Muscle of leg (tissue), 11 donors: ENCODE data around the gene KRT40. TPM values are rescaled to one million over a fixed set of nuclear protein-coding genes. Genes with fewer than 3 reads are reported as not detected.

ENCODE experiments used
- DNase-seq: peaks from one replicate; pipeline ENCODE4 v3.0.0; 2013
- H3K27ac ChIP-seq: one replicate; pipeline ENCODE4 v1.5.1; 2013; ENCODE audit warnings: mild to moderate bottlenecking, low read length, control low read depth
- H3K27me3 ChIP-seq: one replicate; pipeline ENCODE4 v1.6.1; 2013; ENCODE audit warnings: low read length; ENCODE audit not compliant: control insufficient read depth, insufficient read depth
- H3K36me3 ChIP-seq: one replicate; pipeline ENCODE4 v1.6.1; 2013; ENCODE audit warnings: low read length; ENCODE audit not compliant: control insufficient read depth, insufficient read depth
- H3K4me1 ChIP-seq: one replicate; pipeline ENCODE4 v1.6.1; 2013; ENCODE audit warnings: low read length; ENCODE audit not compliant: control insufficient read depth, insufficient read depth
- H3K4me3 ChIP-seq: one replicate; pipeline ENCODE4 v1.5.1; 2013; ENCODE audit warnings: low read length, control low read depth
- H3K9me3 ChIP-seq: replicated peaks from 2 replicates; pipeline ENCODE4 v1.6.1; 2013; ENCODE audit warnings: low read depth, low read length; ENCODE audit not compliant: control insufficient read depth
- WGBS: methylation state at CpG from one replicate; pipeline ENCODE4 v1.1.5; 2013; ENCODE audit warnings: missing lambda C conversion rate; ENCODE audit not compliant: insufficient coverage; 5-methylcytosine and 5-hydroxymethylcytosine counted together
- polyA plus RNA-seq, 8 donors: library from polyadenylated mRNA; unstranded; fragments of 120-200 nt; gene quantifications; one replicate each; pipeline versions ENCODE4 v1.2.1 to v1.2.3, GENCODE V29; 2013; ENCODE audit warnings: inconsistent platforms in 1 of 8, low replicate concordance in 1 of 8; ENCODE audit not compliant: insufficient read length in 8 of 8, insufficient read depth in 1 of 8
- total RNA-seq: library from RNA; stranded (reverse); fragments of 120-200 nt; gene quantifications from one replicate; pipeline ENCODE4 v1.2.4, GENCODE V29; 2013

KRT40 gene
- total and polyA plus RNA-seq, 9 donors = 3.7 to 16.2 (median 11.0) TPM

DNA sequence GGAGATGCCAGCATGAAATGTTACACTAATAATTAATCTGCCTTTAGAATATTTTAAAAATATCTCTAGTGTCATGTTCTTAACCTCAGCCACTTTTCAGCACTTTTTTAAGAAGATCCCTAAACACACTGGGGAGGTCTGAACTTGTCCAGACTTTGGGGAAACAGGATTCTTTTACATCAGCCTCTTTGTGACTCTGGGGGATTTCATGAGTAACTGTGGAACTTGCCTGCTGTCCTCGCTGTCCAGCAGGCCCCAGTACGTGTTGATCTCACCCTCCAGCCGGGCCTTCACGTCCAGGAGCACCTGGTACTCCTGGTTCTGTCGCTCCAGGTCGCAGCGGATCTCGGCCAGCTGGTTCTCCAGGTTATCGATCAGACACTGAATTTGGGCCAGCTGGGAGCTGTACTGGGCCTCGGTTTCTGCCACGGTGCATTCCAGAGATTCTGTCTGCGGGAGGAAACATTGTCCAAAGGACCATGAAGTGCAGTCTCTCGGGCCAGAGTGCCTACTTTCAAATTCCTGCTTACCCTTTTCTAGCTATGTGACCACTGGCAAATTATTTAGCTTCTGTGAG is 5.5 kb downstream of the KRT40 start:
- WGBS = 55% methylated on average over 13 of the region's 13 CpGs
- H3K4me3 ChIP-seq = no peak overlapping the region
- H3K27ac ChIP-seq = no peak overlapping the region
- no peaks in the 10 kb centered on the region for H3K36me3 ChIP-seq
- no peaks in the 10 kb centered on the region for H3K9me3 ChIP-seq
- peaks cover 19% of the 10 kb centered on the region for H3K4me1 ChIP-seq
- DNase-seq = peak; percentile 15
- peaks cover 2% of the 10 kb centered on the region for H3K27me3 ChIP-seq

GRCh38 chr17:40975516-40975915 is 8.6 kb downstream of the KRT40 start:
- H3K27me3 ChIP-seq = peaks cover 2% of the 10 kb centered on the region
- peaks cover 14% of the 10 kb centered on the region for H3K4me1 ChIP-seq
- no peaks in the 10 kb centered on the region for H3K9me3 ChIP-seq
- H3K4me3 ChIP-seq = no peak overlapping the region
- no peaks in the 10 kb centered on the region for H3K36me3 ChIP-seq
- H3K27ac ChIP-seq = no peak overlapping the region
- no peak for DNase-seq

- no peak overlapping the region for H3K27ac ChIP-seq
- DNase-seq = no peak
- H3K27me3 ChIP-seq = peaks cover 2% of the 10 kb centered on the region
- no peaks in the 10 kb centered on the region for H3K9me3 ChIP-seq
- peaks cover 6% of the 10 kb centered on the region for H3K4me1 ChIP-seq
- H3K36me3 ChIP-seq = no peaks in the 10 kb centered on the region
- H3K4me3 ChIP-seq = no peak overlapping the region
- 94% methylated on average over 2 of the region's 3 CpGs for WGBS
Measured at GRCh38 chr17:40974366-40974765, 9.8 kb downstream of the KRT40 start.

DNA sequence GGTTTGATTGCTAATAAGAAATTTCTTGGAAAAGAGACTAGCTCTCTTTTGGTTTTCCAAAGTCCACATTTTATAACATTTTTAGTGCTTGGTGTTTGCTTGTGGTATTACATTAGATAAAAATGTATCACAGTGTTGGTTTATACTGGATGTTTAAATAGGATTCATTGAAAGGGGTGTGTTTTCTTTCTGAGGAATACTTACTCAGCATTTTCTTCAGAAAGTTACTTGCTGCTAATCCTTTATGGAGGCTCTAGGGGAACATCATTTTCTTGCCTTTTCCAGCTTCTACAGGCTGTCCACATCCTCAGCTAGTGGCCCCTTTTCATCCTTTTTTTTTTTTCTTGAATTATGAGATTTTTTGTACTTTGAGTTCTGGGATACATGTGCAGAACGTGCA is 16.5 kb downstream of the KRT40 start:
- Histone ChIP-seq H3K9me3 (no peaks in the 10 kb centered on the region), H3K36me3 (no peaks in the 10 kb centered on the region), H3K27me3 (peaks cover 2% of the 10 kb centered on the region), H3K4me1 (no peaks in the 10 kb centered on the region), H3K4me3 (no peak overlapping the region), H3K27ac (no peak overlapping the region)
- DNase-seq = no peak
- WGBS = no CpG with 5 or more reads among the region's 1 CpG

GRCh38 chr17:40966848-40967247 is 17.3 kb downstream of the KRT40 start, which contains the start of gene KRT39:
Gene KRT39, minus strand, starts transcription at chr17:40966948. Its CDS starts 92 bp downstream, at chr17:40966856.
- DNase-seq = no peak
- Histone ChIP-seq H3K4me3 (no peak within 1 kb of the TSS), H3K9me3 (no peaks in the 10 kb centered on the region), H3K27me3 (peaks cover 4% of the 10 kb centered on the region), H3K36me3 (no peaks in the 10 kb centered on the region), H3K27ac (no peak within 1 kb of the TSS), H3K4me1 (no peaks in the 10 kb centered on the region)
- no CpG with 5 or more reads among the region's 1 CpG for WGBS

DNA sequence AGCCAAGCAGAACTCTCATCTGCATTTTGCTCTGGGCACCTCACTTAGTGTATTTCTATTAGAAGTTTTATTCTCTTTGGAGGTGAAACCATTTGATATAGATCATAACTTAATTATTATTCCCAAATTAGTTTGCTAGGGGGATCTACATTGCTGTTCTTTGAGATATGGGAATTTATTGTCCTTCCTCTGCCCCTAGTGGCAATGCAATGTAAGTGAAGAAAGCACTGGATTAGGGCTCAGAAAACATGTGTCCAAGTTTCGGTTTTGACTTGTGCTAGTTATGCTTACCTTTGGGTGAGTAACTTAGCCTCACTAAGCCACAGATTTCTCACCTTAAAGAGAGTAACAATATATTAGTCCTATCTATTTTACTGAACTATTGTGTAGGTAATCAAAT is 20.3 kb downstream of the KRT40 start:
- H3K4me3 ChIP-seq = no peak overlapping the region
- WGBS = no CpG with 5 or more reads among the region's 1 CpG
- peaks cover 4% of the 10 kb centered on the region for H3K27me3 ChIP-seq
- H3K9me3 ChIP-seq = no peaks in the 10 kb centered on the region
- H3K36me3 ChIP-seq = no peaks in the 10 kb centered on the region
- no peak overlapping the region for H3K27ac ChIP-seq
- H3K4me1 ChIP-seq = no peaks in the 10 kb centered on the region
- DNase-seq = no peak

DNA sequence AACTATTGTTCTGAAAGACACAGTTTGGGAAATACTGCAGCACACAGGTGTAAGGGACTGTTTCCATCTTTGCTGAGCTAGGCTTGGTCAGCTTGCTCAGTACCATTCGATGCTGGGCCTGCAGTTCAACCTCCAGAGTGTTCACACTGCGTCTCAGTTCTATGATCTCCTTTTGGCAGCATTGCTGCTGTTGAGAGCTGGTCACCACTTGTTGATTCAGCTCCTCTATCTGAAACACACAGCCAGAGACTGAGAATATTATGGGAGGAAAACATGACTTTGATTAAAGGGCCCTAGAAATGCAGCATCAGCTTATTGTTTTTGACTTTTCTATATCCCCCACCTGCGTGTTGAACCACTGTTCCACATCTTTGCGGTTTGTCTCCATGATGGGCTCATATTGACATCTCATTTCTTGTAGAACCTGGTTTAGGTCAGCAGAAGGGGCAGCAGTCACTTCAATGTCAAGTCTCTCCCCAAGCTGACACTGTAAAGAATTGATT is 22.0 kb downstream of the KRT40 start:
- no peak overlapping the region for H3K27ac ChIP-seq
- no peaks in the 10 kb centered on the region for H3K4me1 ChIP-seq
- DNase-seq = no peak
- peaks cover 7% of the 10 kb centered on the region for H3K27me3 ChIP-seq
- WGBS = 100% methylated on average over 1 of the region's 4 CpGs
- no peaks in the 10 kb centered on the region for H3K9me3 ChIP-seq
- no peaks in the 10 kb centered on the region for H3K36me3 ChIP-seq
- no peak overlapping the region for H3K4me3 ChIP-seq

GRCh38 chr17:40961591-40961990 is 22.5 kb downstream of the KRT40 start:
- no peak for DNase-seq
- Histone ChIP-seq H3K36me3 (no peaks in the 10 kb centered on the region), H3K4me3 (no peak overlapping the region), H3K27ac (no peak overlapping the region), H3K27me3 (peaks cover 7% of the 10 kb centered on the region), H3K9me3 (no peaks in the 10 kb centered on the region), H3K4me1 (no peaks in the 10 kb centered on the region)
- no CpG with 5 or more reads among the region's 1 CpG for WGBS

- no peak for DNase-seq
- no peak overlapping the region for H3K4me3 ChIP-seq
- no peaks in the 10 kb centered on the region for H3K4me1 ChIP-seq
- H3K36me3 ChIP-seq = no peaks in the 10 kb centered on the region
- no peak overlapping the region for H3K27ac ChIP-seq
- 86% methylated on average over 7 of the region's 10 CpGs for WGBS
- H3K27me3 ChIP-seq = peaks cover 5% of the 10 kb centered on the region
- H3K9me3 ChIP-seq = no peaks in the 10 kb centered on the region
Measured at GRCh38 chr17:40960144-40960543, 24.0 kb downstream of the KRT40 start.

GRCh38 chr17:40958086-40958953 is 25.8 kb downstream of the KRT40 start:
- Histone ChIP-seq H3K4me1 (no peaks in the 10 kb centered on the region), H3K27me3 (peaks cover 5% of the 10 kb centered on the region), H3K9me3 (no peaks in the 10 kb centered on the region), H3K4me3 (no peak overlapping the region), H3K27ac (no peak overlapping the region), H3K36me3 (no peaks in the 10 kb centered on the region)
- no peak for DNase-seq
- 63% methylated on average over 4 of the region's 12 CpGs for whole genome bisulfite sequencing
